C4-2B (cell line): Measurements from ENCODE around the gene CCDC90B.

Experiments
- H3K27ac ChIP-seq: fragments of 450-650 bp; 2 replicates; pipeline ENCODE4 v1.5.1; 2017
- CTCF ChIP-seq: fragments of 450-650 bp; conservative IDR thresholded peaks from 2 replicates; pipeline ENCODE4 v1.5.1; 2017; ENCODE audit warnings: mild to moderate bottlenecking
- ZFX ChIP-seq: fragments of 450-650 bp; IDR thresholded peaks from 2 replicates; pipeline ENCODE4 v1.6.1; 2017

Gene CCDC90B

GRCh38 chr11:83252941-83253340 lies 33.2 kb downstream of the CCDC90B start:
- no peak overlapping the region for H3K27ac ChIP-seq
- TF ChIP-seq ZFX (no peak), CTCF (no peak)

GRCh38 chr11:83252266-83252665 lies 33.9 kb downstream of the CCDC90B start:
- TF ChIP-seq ZFX (no peak), CTCF (no peak)
- no peak overlapping the region for H3K27ac ChIP-seq

GRCh38 chr11:83249972-83250593 lies 36.1 kb downstream of the CCDC90B start:
- TF ChIP-seq CTCF (peak; percentile 88), ZFX (no peak)
- H3K27ac ChIP-seq: no peak overlapping the region

- TF ChIP-seq CTCF (no peak), ZFX (no peak)
- no peak overlapping the region for H3K27ac ChIP-seq
Observed at GRCh38 chr11:83249445-83249844, 36.7 kb downstream of the CCDC90B start.

- TF ChIP-seq CTCF: peak; percentile 85
- no peak for TF ChIP-seq ZFX
- H3K27ac ChIP-seq: no peak overlapping the region
Observed at GRCh38 chr11:83241291-83241946, 44.7 kb downstream of the CCDC90B start.

- no peak for TF ChIP-seq CTCF
Observed at GRCh38 chr11:83238111-83238510, 48.1 kb downstream of the CCDC90B start.

GRCh38 chr11:83235825-83236224 lies 50.3 kb downstream of the CCDC90B start:
- no peak overlapping the region for H3K27ac ChIP-seq
- TF ChIP-seq CTCF (no peak), ZFX (no peak)

More at GRCh38 chr11:83238111-83238510, 48.1 kb downstream of the CCDC90B start:
- no peak overlapping the region for H3K27ac ChIP-seq
